ENCODE data around the gene MED17.

DNA sequence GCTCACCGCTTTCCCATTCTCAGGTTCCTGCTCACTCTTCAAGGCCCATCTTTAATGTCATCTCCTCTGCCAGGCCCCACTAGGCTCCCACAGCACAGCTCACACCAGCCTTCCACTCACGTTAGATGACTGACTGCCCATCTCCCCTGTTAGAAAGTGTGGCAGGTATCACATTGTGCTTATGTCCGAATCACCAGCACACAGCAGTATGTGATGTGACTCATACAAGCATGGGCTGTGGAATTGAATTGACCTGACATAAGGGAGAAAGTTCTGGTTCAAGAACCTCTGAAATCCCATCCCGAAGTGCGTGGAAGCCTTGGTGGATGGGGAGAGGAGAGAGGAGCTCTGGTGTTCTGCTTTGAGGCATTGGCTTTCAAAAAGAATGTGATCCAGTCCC is 59.8 kb downstream of the MED17 start:
- TF ChIP-seq POLR2AphosphoS5 (IDR thresholded peaks at IDR 0.05; ENCODE audit: low read depth, low read length): no peak
- no peak for TF ChIP-seq MAX (IDR thresholded peaks at IDR 0.05)
- TF ChIP-seq, protein P1, sequence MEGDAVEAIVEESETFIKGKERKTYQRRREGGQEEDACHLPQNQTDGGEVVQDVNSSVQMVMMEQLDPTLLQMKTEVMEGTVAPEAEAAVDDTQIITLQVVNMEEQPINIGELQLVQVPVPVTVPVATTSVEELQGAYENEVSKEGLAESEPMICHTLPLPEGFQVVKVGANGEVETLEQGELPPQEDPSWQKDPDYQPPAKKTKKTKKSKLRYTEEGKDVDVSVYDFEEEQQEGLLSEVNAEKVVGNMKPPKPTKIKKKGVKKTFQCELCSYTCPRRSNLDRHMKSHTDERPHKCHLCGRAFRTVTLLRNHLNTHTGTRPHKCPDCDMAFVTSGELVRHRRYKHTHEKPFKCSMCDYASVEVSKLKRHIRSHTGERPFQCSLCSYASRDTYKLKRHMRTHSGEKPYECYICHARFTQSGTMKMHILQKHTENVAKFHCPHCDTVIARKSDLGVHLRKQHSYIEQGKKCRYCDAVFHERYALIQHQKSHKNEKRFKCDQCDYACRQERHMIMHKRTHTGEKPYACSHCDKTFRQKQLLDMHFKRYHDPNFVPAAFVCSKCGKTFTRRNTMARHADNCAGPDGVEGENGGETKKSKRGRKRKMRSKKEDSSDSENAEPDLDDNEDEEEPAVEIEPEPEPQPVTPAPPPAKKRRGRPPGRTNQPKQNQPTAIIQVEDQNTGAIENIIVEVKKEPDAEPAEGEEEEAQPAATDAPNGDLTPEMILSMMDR (IDR thresholded peaks at IDR 0.05 in 2 of 3, conservative IDR thresholded peaks at IDR 0.05 in 1 of 3; ENCODE audit: borderline replicate concordance in 1 of 3, insufficient read depth in 1 of 3, low read depth in 2 of 3, low read length in 2 of 3): no peak
- TF ChIP-seq POLR2A (IDR thresholded peaks at IDR 0.05; ENCODE audit: borderline replicate concordance, extremely low read depth, insufficient read depth, insufficient read length): no peak
- TF ChIP-seq SP1 (IDR thresholded peaks at IDR 0.05; ENCODE audit: low read depth): no peak
- TF ChIP-seq YY1 (IDR thresholded peaks at IDR 0.05; ENCODE audit: extremely low read depth, insufficient replicate concordance, low read depth, low read length): no peak
- TF ChIP-seq REST (IDR thresholded peaks at IDR 0.05; ENCODE audit: low read depth): no peak
- TF ChIP-seq ATF3 (IDR thresholded peaks at IDR 0.05): no peak
- TF ChIP-seq EGR1 (IDR thresholded peaks at IDR 0.05; ENCODE audit: low read depth): no peak
- TF ChIP-seq EZH2 (IDR thresholded peaks at IDR 0.05): no peak
- TF ChIP-seq RAD21 (IDR thresholded peaks at IDR 0.05; ENCODE audit: low read depth): no peak
